Keratinocyte (primary cell): Measurements from ENCODE around the gene SESTD1. TPM values are rescaled to one million over a fixed set of nuclear protein-coding genes. Genes with fewer than 3 reads are reported as not detected.
"Not testable (repeated sequence)": the region's sequence is repeated elsewhere in the genome, so short reads cannot be mapped to it uniquely, and the experiment has no call there.

Source experiments
- DNase-seq: peaks from one replicate; pipeline ENCODE4 v3.0.0-alpha.2; 2011; ENCODE audit warnings: low read depth, missing footprints, low spot score
- FAIRE-seq: peaks from 2 replicates; lab custom pipeline; 2011; peaks lifted over from hg19 to GRCh38; lab: Jason Lieb, UNC
- H2AFZ ChIP-seq: 2 replicates; pipeline ENCODE4 v1.6.0; 2012; ENCODE audit warnings: low read length, control low read depth, inconsistent platforms; ENCODE audit not compliant: control insufficient read depth
- H3K27ac ChIP-seq: 2 replicates; pipeline ENCODE4 v1.5.1; 2011; ENCODE audit warnings: low read length; ENCODE audit not compliant: control insufficient read depth, insufficient read depth
- H3K27me3 ChIP-seq: 3 replicates; pipeline ENCODE4 v1.6.0; 2011; ENCODE audit warnings: low read length; ENCODE audit not compliant: control insufficient read depth, insufficient read depth; ENCODE audit errors: extremely low read depth
- H3K36me3 ChIP-seq, 2 experiments: 2 replicates in 1 of 2; 3 replicates in 1 of 2; pipeline ENCODE4 v1.5.1; 2011; ENCODE audit warnings: low read length in 2 of 2, mild to moderate bottlenecking in 1 of 2; ENCODE audit not compliant: control insufficient read depth in 2 of 2, insufficient read depth in 2 of 2; ENCODE audit errors: extremely low read depth in 1 of 2
- H3K4me1 ChIP-seq: 3 replicates; pipeline ENCODE4 v1.5.1; 2011; ENCODE audit warnings: low read length; ENCODE audit not compliant: control insufficient read depth, insufficient read depth; ENCODE audit errors: extremely low read depth
- H3K4me2 ChIP-seq: 3 replicates; pipeline ENCODE4 v1.6.0; 2011; ENCODE audit warnings: low read depth, low read length; ENCODE audit not compliant: control insufficient read depth, insufficient read depth; ENCODE audit errors: extremely low read depth
- H3K4me3 ChIP-seq, 3 experiments: fragments of 200-600 bp in 1 of 3; sonication (generic) in 1 of 3; 2 replicates in 2 of 3; 3 replicates in 1 of 3; pipeline ENCODE4 v1.5.1; 2011 to 2016; ENCODE audit warnings: low read length in 3 of 3, mild to moderate bottlenecking in 3 of 3, control low read depth in 2 of 3, inconsistent platforms in 1 of 3, low read depth in 1 of 3, mixed read lengths in 1 of 3, mixed run types in 1 of 3, moderate library complexity in 1 of 3; ENCODE audit not compliant: control insufficient read depth in 2 of 3, insufficient read depth in 2 of 3; ENCODE audit errors: extremely low read depth in 1 of 3
- H3K79me2 ChIP-seq: 2 replicates; pipeline ENCODE4 v1.6.0; 2012; ENCODE audit warnings: low read length; ENCODE audit not compliant: control insufficient read depth, insufficient read depth
- H3K9ac ChIP-seq: 3 replicates; pipeline ENCODE4 v1.6.0; 2011; ENCODE audit warnings: low read length; ENCODE audit not compliant: control insufficient read depth, insufficient read depth; ENCODE audit errors: extremely low read depth
- H3K9me1 ChIP-seq: 3 replicates; pipeline ENCODE4 v1.6.0; 2011; ENCODE audit warnings: low read length; ENCODE audit not compliant: control insufficient read depth, insufficient read depth; ENCODE audit errors: extremely low read depth
- H3K9me3 ChIP-seq: 2 replicates; pipeline ENCODE4 v1.5.1; 2012; ENCODE audit warnings: low read depth, low read length; ENCODE audit not compliant: control insufficient read depth
- H4K20me1 ChIP-seq: 3 replicates; pipeline ENCODE4 v1.6.0; 2011; ENCODE audit warnings: low read length; ENCODE audit not compliant: control insufficient read depth, insufficient read depth; ENCODE audit errors: extremely low read depth
- EZH2 ChIP-seq: IDR thresholded peaks from one replicate; pipeline ENCODE4 v1.6.1; 2012; ENCODE audit warnings: inconsistent platforms, mild to moderate bottlenecking, low read length, moderate library complexity
- dilution Hi-C: fragments of 300-500 bp; cut with MboI; formaldehyde crosslinking; loops from one replicate; pipeline ENCODE4 v1.7.0; 2020; ENCODE audit warnings: low sequenced_read_pairs; ENCODE audit not compliant: extremely low pct_ligation_motif_present
- polyA plus RNA-seq, 5 experiments: library from polyadenylated mRNA; depleted of rRNA in 3 of 5; stranded (reverse) in 3 of 5; stranded (forward) in 1 of 5; unstranded in 1 of 5; fragments of >200 nt; gene quantifications; 1 replicate in 1 of 5; 2 replicates in 3 of 5; 3 replicates in 1 of 5; pipeline versions ENCODE4 v1.2.1 to v1.2.3, GENCODE V29; 2011 to 2012; ENCODE audit warnings: missing spikeins in 2 of 5, low read depth in 1 of 5, low replicate concordance in 1 of 5
- TF ChIP-seq, protein P1 (sequence below), 3 experiments: IDR thresholded peaks in 1 of 3; conservative IDR thresholded peaks in 1 of 3; optimal IDR thresholded peaks in 1 of 3; 2 replicates in 2 of 3; 3 replicates in 1 of 3; pipeline versions ENCODE3 to v1.5.1; 2011; ENCODE audit warnings: low read length in 3 of 3, mild to moderate bottlenecking in 3 of 3, moderate library complexity in 2 of 3, control low read depth in 1 of 3, inconsistent platforms in 1 of 3; ENCODE audit not compliant: insufficient read depth in 2 of 3; ENCODE audit errors: extremely low read depth in 1 of 3

The SESTD1 gene
- polyA plus RNA-seq, 1 donor (not counting 4 experiments of a cell fraction or from before 2014, with no cell fraction given) = 22.3 TPM

- H3K27ac ChIP-seq = no peak overlapping the region
- H2AFZ ChIP-seq = no peak overlapping the region
- dilution Hi-C loops = no loop called here
- no peaks in the 10 kb centered on the region for H3K9me3 ChIP-seq
- no peaks in the 10 kb centered on the region for H3K9me1 ChIP-seq
- no peaks in the 10 kb centered on the region for H3K27me3 ChIP-seq
- H3K9ac ChIP-seq = no peak overlapping the region
- H3K4me2 ChIP-seq = no peak overlapping the region
- no peak overlapping the region for H3K4me3 ChIP-seq
- H4K20me1 ChIP-seq = no peaks in the 10 kb centered on the region
- TF ChIP-seq, protein P1, sequence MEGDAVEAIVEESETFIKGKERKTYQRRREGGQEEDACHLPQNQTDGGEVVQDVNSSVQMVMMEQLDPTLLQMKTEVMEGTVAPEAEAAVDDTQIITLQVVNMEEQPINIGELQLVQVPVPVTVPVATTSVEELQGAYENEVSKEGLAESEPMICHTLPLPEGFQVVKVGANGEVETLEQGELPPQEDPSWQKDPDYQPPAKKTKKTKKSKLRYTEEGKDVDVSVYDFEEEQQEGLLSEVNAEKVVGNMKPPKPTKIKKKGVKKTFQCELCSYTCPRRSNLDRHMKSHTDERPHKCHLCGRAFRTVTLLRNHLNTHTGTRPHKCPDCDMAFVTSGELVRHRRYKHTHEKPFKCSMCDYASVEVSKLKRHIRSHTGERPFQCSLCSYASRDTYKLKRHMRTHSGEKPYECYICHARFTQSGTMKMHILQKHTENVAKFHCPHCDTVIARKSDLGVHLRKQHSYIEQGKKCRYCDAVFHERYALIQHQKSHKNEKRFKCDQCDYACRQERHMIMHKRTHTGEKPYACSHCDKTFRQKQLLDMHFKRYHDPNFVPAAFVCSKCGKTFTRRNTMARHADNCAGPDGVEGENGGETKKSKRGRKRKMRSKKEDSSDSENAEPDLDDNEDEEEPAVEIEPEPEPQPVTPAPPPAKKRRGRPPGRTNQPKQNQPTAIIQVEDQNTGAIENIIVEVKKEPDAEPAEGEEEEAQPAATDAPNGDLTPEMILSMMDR (optimal IDR thresholded peaks at IDR 0.05 in 1 of 3, IDR thresholded peaks at IDR 0.05 in 1 of 3, conservative IDR thresholded peaks at IDR 0.05 in 1 of 3; ENCODE audit: extremely low read depth in 1 of 3, insufficient read depth in 2 of 3, low read length in 3 of 3) = peak; percentile 84 to 85 (median 85)
- TF ChIP-seq EZH2 = no peak
- H3K36me3 ChIP-seq = no peaks in the 10 kb centered on the region
- peaks cover 25% of the 10 kb centered on the region for H3K79me2 ChIP-seq
- DNase-seq (peak; percentile 40), FAIRE-seq (peak; percentile 86)
- H3K4me1 ChIP-seq = no peaks in the 10 kb centered on the region
Measured at GRCh38 chr2:179218848-179219594, 45.6 kb downstream of the SESTD1 start.

GRCh38 chr2:179214671-179215070 is 50.0 kb downstream of the SESTD1 start:
- H3K4me3 ChIP-seq, H3K36me3 ChIP-seq, FAIRE-seq, H3K27ac ChIP-seq, DNase-seq, H4K20me1 ChIP-seq, H3K27me3 ChIP-seq, H3K9ac ChIP-seq, H3K4me1 ChIP-seq, H3K9me3 ChIP-seq, H3K9me1 ChIP-seq, H3K4me2 ChIP-seq, dilution Hi-C loops, H2AFZ ChIP-seq: not testable (repeated sequence)
- peaks cover 12% of the 10 kb centered on the region for H3K79me2 ChIP-seq
